Progenitor cell of endocrine pancreas (in vitro differentiated cells): ENCODE data around the gene CNGA3. TPM values are rescaled to one million over a fixed set of nuclear protein-coding genes. Genes with fewer than 3 reads are reported as not detected.

Source experiments
- DNase-seq: peaks from one replicate; pipeline ENCODE4 v3.0.0; 2021; ENCODE audit warnings: low spot score; ENCODE audit not compliant: unreplicated experiment
- H3K27ac Mint-ChIP-seq: 2 replicates; pipeline ENCODE4 v1.8.0; 2021; ENCODE audit warnings: mild to moderate bottlenecking, moderate library complexity, mixed read lengths
- H3K27me3 Mint-ChIP-seq: 2 replicates; pipeline ENCODE4 v1.8.0; 2021; ENCODE audit warnings: mixed read lengths
- H3K36me3 Mint-ChIP-seq: 2 replicates; pipeline ENCODE4 v1.8.0; 2022; ENCODE audit warnings: mixed read lengths; ENCODE audit not compliant: insufficient read depth
- H3K4me1 Mint-ChIP-seq: 2 replicates; pipeline ENCODE4 v1.8.0; 2021; ENCODE audit warnings: low read depth, mixed read lengths
- H3K4me3 Mint-ChIP-seq: 2 replicates; pipeline ENCODE4 v1.8.0; 2021; ENCODE audit warnings: low read depth, mild to moderate bottlenecking, moderate library complexity, mixed read lengths
- H3K9me3 Mint-ChIP-seq: 2 replicates; pipeline ENCODE4 v1.8.0; 2021; ENCODE audit warnings: low read depth, mixed read lengths
- CTCF ChIP-seq: fragments of 200-600 bp; sonication (generic); IDR thresholded peaks from one replicate; pipeline ENCODE4 v1.5.0; 2021; ENCODE audit warnings: antibody characterized with exemption, mild to moderate bottlenecking; ENCODE audit not compliant: unreplicated experiment
- total RNA-seq: library from RNA; stranded (reverse); gene quantifications from 2 replicates; pipeline ENCODE4 v1.2.1, GENCODE V29; 2021

The CNGA3 gene
- total RNA-seq, 1 donor from 2014 or later, result 5.3 TPM

DNA sequence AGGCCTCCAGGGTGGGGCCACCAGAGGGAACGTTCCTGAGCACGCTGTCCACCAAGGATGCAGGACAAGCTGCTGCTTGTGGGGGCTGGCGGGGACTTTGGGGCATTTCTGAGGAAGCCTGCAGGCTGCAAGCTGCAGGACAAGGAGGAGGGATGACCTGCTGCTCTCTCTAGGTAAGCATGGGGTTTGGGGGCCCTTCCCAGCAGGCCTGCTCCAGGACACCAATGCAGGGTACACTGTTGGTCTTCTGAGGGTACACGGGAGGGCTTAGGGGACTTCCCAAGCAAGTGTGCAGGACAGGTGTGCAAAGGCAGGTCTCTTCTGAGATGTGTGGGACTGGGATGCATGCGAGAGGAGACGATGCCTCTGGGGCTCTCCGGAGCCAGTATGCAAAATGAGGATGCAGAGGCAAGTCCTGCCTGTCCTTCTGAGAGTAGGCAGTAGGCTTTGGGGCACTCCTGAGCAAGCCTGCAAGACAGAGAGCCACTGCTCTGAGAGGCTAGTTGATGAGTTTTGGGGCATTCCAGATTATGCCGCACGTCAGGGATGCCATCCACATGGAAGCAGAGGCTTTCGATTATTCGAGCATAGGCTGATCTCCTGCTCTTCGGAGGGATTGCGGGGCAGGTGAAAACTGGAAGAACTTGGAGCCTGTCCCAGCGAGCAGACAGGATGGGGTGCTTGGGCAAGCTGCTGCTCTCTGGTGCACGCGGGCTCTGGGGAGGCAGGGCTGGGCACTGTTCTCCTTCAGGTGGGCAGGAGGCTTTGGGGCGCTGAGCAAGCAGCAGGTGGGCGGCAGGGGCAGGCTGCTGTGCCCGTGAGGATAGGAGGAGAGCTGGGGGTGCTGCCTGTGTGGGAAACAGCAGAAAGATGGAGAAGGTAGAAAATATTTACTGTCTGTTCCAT, 44.6 kb downstream of the CNGA3 start:
- TF ChIP-seq CTCF, result no peak
- H3K27ac Mint-ChIP-seq, result no peak overlapping the region
- H3K27me3 Mint-ChIP-seq, result no peaks in the 10 kb centered on the region
- H3K4me3 Mint-ChIP-seq, result no peak overlapping the region
- H3K9me3 Mint-ChIP-seq, result no peaks in the 10 kb centered on the region
- no peak for DNase-seq
- H3K36me3 Mint-ChIP-seq, result no peaks in the 10 kb centered on the region
- no peaks in the 10 kb centered on the region for H3K4me1 Mint-ChIP-seq

DNA sequence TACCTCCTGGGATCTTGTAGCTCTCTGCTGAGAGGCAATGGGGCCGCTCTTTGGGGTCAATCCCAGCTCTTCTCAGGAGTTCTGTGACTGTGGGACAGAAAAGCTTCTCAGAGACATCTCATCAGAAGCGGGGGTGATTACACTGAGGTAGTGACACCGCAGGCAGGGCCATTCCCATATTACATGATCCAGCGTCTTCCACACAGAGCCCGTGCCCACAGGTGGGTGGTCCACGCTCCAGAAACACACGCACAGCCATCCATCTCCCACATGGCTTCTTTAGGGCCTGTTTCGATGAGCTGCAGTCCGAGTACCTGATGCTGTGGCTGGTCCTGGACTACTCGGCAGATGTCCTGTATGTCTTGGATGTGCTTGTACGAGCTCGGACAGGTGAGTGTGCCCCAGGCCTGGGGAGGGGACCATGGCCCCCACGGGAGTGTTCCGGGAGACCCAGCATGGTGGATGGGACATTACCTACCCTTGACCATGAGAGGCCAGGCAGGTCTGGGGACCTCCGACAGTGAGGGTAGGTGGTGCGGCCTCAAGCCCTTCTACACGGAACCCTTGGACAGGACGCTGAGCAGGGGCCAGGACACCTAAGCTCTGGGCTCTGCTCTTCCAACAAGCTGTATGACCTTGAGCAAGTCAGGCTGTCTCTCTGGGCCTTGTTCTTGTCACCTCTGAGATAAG, 45.5 kb downstream of the CNGA3 start:
- no peak for TF ChIP-seq CTCF
- DNase-seq, result no peak
- H3K9me3 Mint-ChIP-seq, result no peaks in the 10 kb centered on the region
- no peaks in the 10 kb centered on the region for H3K36me3 Mint-ChIP-seq
- no peak overlapping the region for H3K4me3 Mint-ChIP-seq
- H3K4me1 Mint-ChIP-seq, result no peaks in the 10 kb centered on the region
- H3K27ac Mint-ChIP-seq, result no peak overlapping the region
- peaks cover 4% of the 10 kb centered on the region for H3K27me3 Mint-ChIP-seq

DNA sequence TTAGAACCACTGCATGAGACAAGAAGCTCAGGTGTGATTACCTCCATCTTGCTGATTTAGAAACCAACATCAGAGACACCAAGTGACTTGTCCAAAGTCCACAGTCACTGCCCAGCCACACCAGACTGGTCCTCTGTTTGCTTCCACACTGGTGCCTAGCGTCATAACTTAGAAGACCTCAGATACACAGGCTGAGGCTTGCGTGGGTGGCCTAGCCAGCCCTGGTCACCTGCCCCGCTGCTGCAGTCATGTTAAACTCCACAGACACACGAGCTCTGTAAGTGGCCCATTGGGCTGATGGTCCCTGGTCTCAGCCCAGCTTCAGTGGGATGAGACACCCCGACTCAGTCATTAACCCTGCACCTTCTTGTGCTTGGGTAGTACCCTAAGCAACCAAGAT, 47.1 kb downstream of the CNGA3 start:
- no peaks in the 10 kb centered on the region for H3K4me1 Mint-ChIP-seq
- H3K27ac Mint-ChIP-seq, result no peak overlapping the region
- DNase-seq, result no peak
- TF ChIP-seq CTCF, result no peak
- H3K4me3 Mint-ChIP-seq, result no peak overlapping the region
- no peaks in the 10 kb centered on the region for H3K36me3 Mint-ChIP-seq
- H3K9me3 Mint-ChIP-seq, result no peaks in the 10 kb centered on the region
- H3K27me3 Mint-ChIP-seq, result peaks cover 6% of the 10 kb centered on the region

GRCh38 chr2:98394595-98395153, 48.4 kb downstream of the CNGA3 start:
- no peak overlapping the region for H3K27ac Mint-ChIP-seq
- no peaks in the 10 kb centered on the region for H3K36me3 Mint-ChIP-seq
- TF ChIP-seq CTCF, result no peak
- no peak overlapping the region for H3K4me3 Mint-ChIP-seq
- DNase-seq, result no peak
- H3K4me1 Mint-ChIP-seq, result no peaks in the 10 kb centered on the region
- H3K27me3 Mint-ChIP-seq, result peaks cover 6% of the 10 kb centered on the region
- no peaks in the 10 kb centered on the region for H3K9me3 Mint-ChIP-seq

DNA sequence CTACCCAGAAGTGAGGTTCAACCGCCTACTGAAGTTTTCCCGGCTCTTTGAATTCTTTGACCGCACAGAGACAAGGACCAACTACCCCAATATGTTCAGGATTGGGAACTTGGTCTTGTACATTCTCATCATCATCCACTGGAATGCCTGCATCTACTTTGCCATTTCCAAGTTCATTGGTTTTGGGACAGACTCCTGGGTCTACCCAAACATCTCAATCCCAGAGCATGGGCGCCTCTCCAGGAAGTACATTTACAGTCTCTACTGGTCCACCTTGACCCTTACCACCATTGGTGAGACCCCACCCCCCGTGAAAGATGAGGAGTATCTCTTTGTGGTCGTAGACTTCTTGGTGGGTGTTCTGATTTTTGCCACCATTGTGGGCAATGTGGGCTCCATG, 49.7 kb downstream of the CNGA3 start:
- Mint-ChIP-seq H3K4me1 (no peaks in the 10 kb centered on the region), H3K36me3 (no peaks in the 10 kb centered on the region), H3K27me3 (peaks cover 6% of the 10 kb centered on the region)

More for the DNA sequence above, 49.7 kb downstream of the CNGA3 start:
- no peak for DNase-seq
- H3K4me3 Mint-ChIP-seq, result no peak overlapping the region
- no peak for TF ChIP-seq CTCF
- no peak overlapping the region for H3K27ac Mint-ChIP-seq
- no peaks in the 10 kb centered on the region for H3K9me3 Mint-ChIP-seq
